Measurements from ENCODE around the gene RBM4B.
A peak's percentile ranks its signal among the peaks of the same experiment; 100 is the strongest.

The RBM4B gene

GRCh38 chr11:66705587-66706335 lies 28.1 kb upstream of the RBM4B start:
- DNase-seq = no peak

GRCh38 chr11:66704659-66705360 lies 27.1 kb upstream of the RBM4B start:
- DNase-seq = no peak

- no peak for DNase-seq
Measured at GRCh38 chr11:66701432-66702240, 23.9 kb upstream of the RBM4B start.

- DNase-seq = no peak
Measured at GRCh38 chr11:66700742-66701141, 23.1 kb upstream of the RBM4B start.

GRCh38 chr11:66700337-66700736 lies 22.6 kb upstream of the RBM4B start:
- DNase-seq = no peak

GRCh38 chr11:66698491-66698890 lies 20.8 kb upstream of the RBM4B start:
- no peak for DNase-seq

- no peak for DNase-seq
Measured at GRCh38 chr11:66697988-66698387, 20.3 kb upstream of the RBM4B start.

GRCh38 chr11:66696146-66696545 lies 18.5 kb upstream of the RBM4B start:
- no peak for DNase-seq

- peak; percentile 84 for DNase-seq
Measured at GRCh38 chr11:66694732-66695207, 17.1 kb upstream of the RBM4B start.

- DNase-seq = no peak
Measured at GRCh38 chr11:66694056-66694410, 16.3 kb upstream of the RBM4B start.

GRCh38 chr11:66693356-66694055 lies 15.8 kb upstream of the RBM4B start:
- no peak for DNase-seq

- DNase-seq = no peak
Measured at GRCh38 chr11:66692871-66693331, 15.2 kb upstream of the RBM4B start.

- no peak for DNase-seq
Measured at GRCh38 chr11:66692446-66692845, 14.8 kb upstream of the RBM4B start.

- DNase-seq = no peak
Measured at GRCh38 chr11:66691311-66691980, 13.8 kb upstream of the RBM4B start.

- no peak for DNase-seq
Measured at GRCh38 chr11:66689661-66690590, 12.2 kb upstream of the RBM4B start.

- no peak for DNase-seq
Measured at GRCh38 chr11:66688561-66689534, 11.2 kb upstream of the RBM4B start.

- no peak for DNase-seq
Measured at GRCh38 chr11:66687831-66688281, 10.2 kb upstream of the RBM4B start.

GRCh38 chr11:66686801-66687750 lies 9.4 kb upstream of the RBM4B start:
- DNase-seq = no peak

Measured in activated CD4-positive, alpha-beta T cell treated with anti-CD3 and anti-CD28 coated beads, Interleukin-2, amount 50 U/mL, for 1 hour (primary cell).